AG09319 (cell line): ENCODE measurements around the gene PRPF8.
"Not testable (repeated sequence)": the region's sequence is repeated elsewhere in the genome, so short reads cannot be mapped to it uniquely, and the experiment has no call there.

Experiments
- DNase-seq: peaks from one replicate; pipeline ENCODE4 v3.0.0-alpha.2; 2010; ENCODE audit warnings: low read depth; ENCODE audit errors: extremely low read depth
- CTCF ChIP-seq: IDR thresholded peaks from 2 replicates; pipeline ENCODE4 v1.5.1; 2011; ENCODE audit warnings: low read depth, mild to moderate bottlenecking, inconsistent platforms, low read length, moderate library complexity

The PRPF8 gene

GRCh38 chr17:1673041-1673785, 11.5 kb downstream of the PRPF8 start:
- TF ChIP-seq CTCF: no peak
- no peak for DNase-seq

- DNase-seq: not testable (repeated sequence)
Measured at GRCh38 chr17:1663934-1664333, 20.7 kb downstream of the PRPF8 start.

DNA sequence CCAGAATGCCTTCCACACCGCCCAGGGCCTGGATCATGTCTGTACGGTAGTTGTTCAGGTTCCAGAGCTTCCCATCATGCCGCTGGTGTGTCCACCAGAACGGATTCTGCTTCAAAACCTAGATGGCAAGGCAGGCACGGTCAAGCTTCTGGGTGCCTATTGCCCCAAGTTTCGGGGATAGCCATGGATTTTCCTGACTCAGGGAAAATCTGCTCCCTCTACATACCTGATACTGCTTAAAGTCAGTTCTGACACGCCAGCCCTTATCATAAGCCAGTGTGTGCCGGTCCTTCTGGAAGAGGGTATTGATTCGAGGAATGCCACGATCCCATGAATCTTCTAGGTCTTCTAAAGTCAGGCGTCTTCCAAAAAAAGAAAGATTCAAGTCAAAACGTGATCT, 23.6 kb downstream of the PRPF8 start:
- no peak for DNase-seq
- TF ChIP-seq CTCF: no peak

DNA sequence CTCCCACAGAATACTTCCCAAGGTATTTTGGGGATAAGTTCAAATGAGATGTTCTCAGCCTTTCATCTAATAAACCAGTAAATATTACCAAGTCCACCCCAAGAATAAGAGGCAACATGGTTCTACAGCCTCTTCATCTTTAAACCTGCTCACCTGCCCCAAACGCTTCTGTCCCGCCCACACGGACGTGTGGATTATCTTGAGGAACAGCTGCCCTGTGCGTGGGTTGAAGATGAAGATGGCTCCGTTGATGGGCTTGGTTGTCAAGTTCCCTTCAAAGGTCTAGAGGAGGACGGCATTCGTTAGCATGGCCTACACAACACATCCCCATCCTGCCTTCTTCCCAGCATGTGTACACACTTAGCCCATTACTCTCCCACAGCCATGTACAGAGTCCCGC, 26.6 kb downstream of the PRPF8 start:
- DNase-seq: no peak

DNA sequence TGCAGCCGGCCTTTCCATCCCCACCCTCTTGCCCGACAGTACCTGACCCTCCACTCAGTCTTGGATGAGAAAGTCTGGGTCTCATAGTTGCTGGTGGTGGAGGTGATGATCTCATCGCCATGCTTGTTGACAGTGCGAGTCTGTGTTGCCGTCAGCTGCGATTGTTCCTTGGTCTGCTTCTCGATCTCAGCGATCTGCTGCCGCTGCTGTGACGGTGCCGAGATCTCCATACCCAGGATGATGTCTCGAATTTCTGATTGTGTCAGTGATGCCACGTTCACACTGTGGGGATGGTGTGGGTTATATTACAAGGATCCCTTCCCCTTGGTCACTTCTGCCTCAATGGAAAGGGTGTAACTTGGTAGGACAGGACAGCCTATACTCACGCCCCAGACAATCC, 30.9 kb downstream of the PRPF8 start:
- no peak for TF ChIP-seq CTCF
- no peak for DNase-seq

More for the DNA sequence above, 26.6 kb downstream of the PRPF8 start:
- TF ChIP-seq CTCF: no peak

- not testable (repeated sequence) for DNase-seq
Measured at GRCh38 chr17:1652794-1653193, 31.9 kb downstream of the PRPF8 start.

GRCh38 chr17:1651559-1651844, 33.2 kb downstream of the PRPF8 start:
- no peak for DNase-seq
- no peak for TF ChIP-seq CTCF

DNA sequence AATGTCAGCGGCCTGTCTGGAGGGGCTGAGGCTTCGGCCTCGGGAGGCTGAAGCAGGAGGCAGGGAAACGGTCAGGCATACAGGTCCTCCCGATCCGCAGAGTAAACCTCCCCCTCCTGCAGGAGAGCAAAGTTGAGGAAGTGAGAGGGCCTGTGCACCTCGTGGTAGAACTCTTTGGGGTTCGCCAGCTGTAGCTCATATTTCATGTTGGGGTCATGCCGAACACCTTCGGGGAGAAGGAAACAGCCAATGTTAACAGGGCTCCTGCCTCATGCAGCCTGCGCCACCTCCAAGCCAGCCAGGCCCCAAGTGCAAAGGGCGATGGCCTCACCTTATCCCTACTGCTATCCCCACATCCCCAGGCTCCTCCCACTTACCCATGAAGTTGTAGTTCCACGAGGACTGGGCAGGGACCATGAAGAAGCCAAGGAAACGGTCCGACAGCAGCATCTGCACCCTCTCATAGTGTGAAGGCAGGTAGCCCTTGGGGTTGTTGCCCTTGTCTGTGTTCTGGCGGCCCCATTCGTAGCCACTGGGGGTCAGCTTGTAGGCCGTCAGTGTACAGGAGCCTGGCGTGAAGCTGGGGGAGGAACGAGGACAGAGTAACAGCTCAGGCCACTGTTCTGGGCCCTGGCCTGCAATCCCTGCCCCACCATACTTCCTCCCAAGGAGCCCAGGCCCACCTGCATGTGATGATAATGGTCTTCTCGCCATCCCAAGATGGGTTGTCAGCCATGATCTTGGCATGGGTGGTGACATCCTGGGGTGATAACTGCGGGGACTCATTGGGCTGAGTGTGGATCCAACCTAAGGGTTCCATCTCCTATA, 33.7 kb downstream of the PRPF8 start:
- no peak for TF ChIP-seq CTCF
- no peak for DNase-seq
